Measurements from ENCODE around the gene AMN1. TPM values are rescaled to one million over a fixed set of nuclear protein-coding genes. Genes with fewer than 3 reads are reported as not detected.

Gene AMN1
- total RNA-seq, 4 donors from 2014 or later = 6.5 to 10.5 (median 9.4) TPM

GRCh38 chr12:31631023-31631724, 97.6 kb downstream of the AMN1 start:
- WGBS, 2 donors = 88 to 94% methylated on average over 6 of the region's 6 CpGs
- Histone ChIP-seq H3K36me3 (no peaks in the 10 kb centered on the region), H3K27ac (no peak overlapping the region), H3K27me3 (no peaks in the 10 kb centered on the region), H3K4me1 (peaks cover 0 to 13% (median 4%) of the 10 kb centered on the region in 4 donors), H3K4me3 (no peak overlapping the region), H3K9me3 (no peaks in the 10 kb centered on the region)
- TF ChIP-seq POLR2A (IDR thresholded peaks at IDR 0.05) = no peak
- TF ChIP-seq EP300 (IDR thresholded peaks at IDR 0.05) = no peak
- no peak for TF ChIP-seq CTCF (IDR thresholded peaks at IDR 0.05)
- no peak for DNase-seq (ENCODE audit: low spot score in 2 of 2)

GRCh38 chr12:31629756-31630732, 98.8 kb downstream of the AMN1 start:
- no peak overlapping the region for H3K4me3 ChIP-seq
- no peaks in the 10 kb centered on the region for H3K9me3 ChIP-seq
- 43 to 46% methylated on average over 16 of the region's 16 CpGs for WGBS, 2 donors
- DNase-seq (ENCODE audit: low spot score in 2 of 2) = no peak
- no peaks in the 10 kb centered on the region for H3K27me3 ChIP-seq
- no peak overlapping the region for H3K27ac ChIP-seq
- TF ChIP-seq CTCF (IDR thresholded peaks at IDR 0.05) (no peak), POLR2A (IDR thresholded peaks at IDR 0.05) (no peak), EP300 (IDR thresholded peaks at IDR 0.05) (no peak)
- H3K4me1 ChIP-seq = peaks cover 0 to 13% (median 4%) of the 10 kb centered on the region in 4 donors
- no peaks in the 10 kb centered on the region for H3K36me3 ChIP-seq

- H3K9me3 ChIP-seq = no peaks in the 10 kb centered on the region
- no peak for DNase-seq (ENCODE audit: low spot score in 2 of 2)
- no peak overlapping the region for H3K27ac ChIP-seq
- TF ChIP-seq EP300 (IDR thresholded peaks at IDR 0.05) (no peak), POLR2A (IDR thresholded peaks at IDR 0.05) (no peak), CTCF (IDR thresholded peaks at IDR 0.05) (no peak)
- peaks cover 0 to 13% (median 4%) of the 10 kb centered on the region in 4 donors for H3K4me1 ChIP-seq
- no peaks in the 10 kb centered on the region for H3K27me3 ChIP-seq
- no peak overlapping the region for H3K4me3 ChIP-seq
- 75 to 76% methylated on average over 5 of the region's 5 CpGs for WGBS, 2 donors
- no peaks in the 10 kb centered on the region for H3K36me3 ChIP-seq
Measured at GRCh38 chr12:31627456-31628054, 101.3 kb downstream of the AMN1 start.

GRCh38 chr12:31626270-31626995, 102.4 kb downstream of the AMN1 start:
- DNase-seq (ENCODE audit: low spot score in 2 of 2) = no peak
- no peaks in the 10 kb centered on the region for H3K27me3 ChIP-seq
- H3K4me3 ChIP-seq = no peak overlapping the region
- TF ChIP-seq POLR2A (IDR thresholded peaks at IDR 0.05) (no peak), EP300 (IDR thresholded peaks at IDR 0.05) (no peak), CTCF (IDR thresholded peaks at IDR 0.05) (no peak)
- H3K4me1 ChIP-seq = peaks cover 0 to 13% (median 4%) of the 10 kb centered on the region in 4 donors
- no peak overlapping the region for H3K27ac ChIP-seq
- no peaks in the 10 kb centered on the region for H3K9me3 ChIP-seq
- H3K36me3 ChIP-seq = no peaks in the 10 kb centered on the region
- WGBS, 2 donors = 89% methylated on average over 7 of the region's 7 CpGs

Measured in tibial nerve (tissue), 4 donors.